Heart left ventricle (tissue), 13 donors: Measurements from ENCODE around the gene RASSF9.

Source experiments
- POLR2A ChIP-seq, 2 donors: fragments of 450-650 bp; IDR thresholded peaks; one replicate each; pipeline ENCODE4 v1.6.1; 2017; ENCODE audit warnings: antibody characterized with exemption in 2 of 2, mild to moderate bottlenecking in 2 of 2, moderate library complexity in 2 of 2
- TF ChIP-seq, protein P1 (sequence below), 12 donors: fragments of 200-600 bp; sonication (generic) in 4 of 12; IDR thresholded peaks; one replicate each; pipeline versions ENCODE4 v1.5.0 to v1.8.0; 2018 to 2022; ENCODE audit warnings: antibody characterized with exemption in 12 of 12, mild to moderate bottlenecking in 5 of 12
- donor health status: ischemic (EF 13 %, LVEDD 7.1; RV severe dilation, severe dysfunction).
- donor health status: DM: no; HTN: yes; CAD: no.
- donor health status: DM: no; HTN: no; CAD: no.
- donor health status: ischemic (EF 25% LVEDD 6.9; RV normal size, moderate dysfunction).
- donor health status: ischemic (EF 25% LVEDD 5.7; RV mildly dilated, moderate dysfunction).
- donor health status: ischemic (EF 35%, LVEDD 5.7; RV mildly dilated, moderate dysfunction).
- donor health status: nonischemic (EF 11% LVEDD 7.7; RV severe dilation, severe dysfunction).
- donor health status: DM: yes; HTN: yes; CAD: no.
- donor health status: PGD.
- donor health status: ischemic (EF 29% LVEDD 5.4; RV normal size, mild dysfunction).
- donor health status: nonischemic (EF 23%, LVEDD 6.1; RV moderate dilation, normal function).

- TF ChIP-seq, protein P1, sequence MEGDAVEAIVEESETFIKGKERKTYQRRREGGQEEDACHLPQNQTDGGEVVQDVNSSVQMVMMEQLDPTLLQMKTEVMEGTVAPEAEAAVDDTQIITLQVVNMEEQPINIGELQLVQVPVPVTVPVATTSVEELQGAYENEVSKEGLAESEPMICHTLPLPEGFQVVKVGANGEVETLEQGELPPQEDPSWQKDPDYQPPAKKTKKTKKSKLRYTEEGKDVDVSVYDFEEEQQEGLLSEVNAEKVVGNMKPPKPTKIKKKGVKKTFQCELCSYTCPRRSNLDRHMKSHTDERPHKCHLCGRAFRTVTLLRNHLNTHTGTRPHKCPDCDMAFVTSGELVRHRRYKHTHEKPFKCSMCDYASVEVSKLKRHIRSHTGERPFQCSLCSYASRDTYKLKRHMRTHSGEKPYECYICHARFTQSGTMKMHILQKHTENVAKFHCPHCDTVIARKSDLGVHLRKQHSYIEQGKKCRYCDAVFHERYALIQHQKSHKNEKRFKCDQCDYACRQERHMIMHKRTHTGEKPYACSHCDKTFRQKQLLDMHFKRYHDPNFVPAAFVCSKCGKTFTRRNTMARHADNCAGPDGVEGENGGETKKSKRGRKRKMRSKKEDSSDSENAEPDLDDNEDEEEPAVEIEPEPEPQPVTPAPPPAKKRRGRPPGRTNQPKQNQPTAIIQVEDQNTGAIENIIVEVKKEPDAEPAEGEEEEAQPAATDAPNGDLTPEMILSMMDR (IDR thresholded peaks at IDR 0.05): no peak
- TF ChIP-seq POLR2A (IDR thresholded peaks at IDR 0.05): no peak
These were observed 6.8 kb downstream of the RASSF9 start for GRCh38 chr12:85829391-85829790.
